K562 (cell line): ENCODE data around the gene LEPROT. TPM values are rescaled to one million over a fixed set of nuclear protein-coding genes. Genes with fewer than 3 reads are reported as not detected.
A peak's percentile ranks its signal among the peaks of the same experiment; 100 is the strongest.

Experiments used
- CHD1 ChIP-seq: fragments of 200-600 bp; sonication (generic); IDR thresholded peaks from one replicate; pipeline ENCODE4 v1.6.1; 2012; ENCODE audit warnings: mild to moderate bottlenecking, moderate library complexity, low read length, inconsistent platforms
- CTBP1 ChIP-seq: fragments of 450-650 bp; IDR thresholded peaks from 2 replicates; pipeline ENCODE4 v1.6.1; 2016; ENCODE audit warnings: borderline replicate concordance
- EGR1 ChIP-seq: fragments of 450-650 bp; conservative IDR thresholded peaks from 2 replicates; pipeline ENCODE4 v1.6.1; 2017; ENCODE audit warnings: mild to moderate bottlenecking
- ELF4 ChIP-seq: fragments of 450-650 bp; formaldehyde crosslinking; IDR thresholded peaks from 2 replicates; pipeline ENCODE4 v1.4.0; 2022; ENCODE audit warnings: missing genetic modification characterization
- FOXP1 ChIP-seq: sonication (generic); formaldehyde crosslinking; IDR thresholded peaks from 2 replicates; pipeline ENCODE4 v1.8.0; 2022; ENCODE audit warnings: mild to moderate bottlenecking, missing genetic modification reagents
- GTF2E2 ChIP-seq: fragments of 200-800 bp; sonication (Bioruptor generic); IDR thresholded peaks from 2 replicates; pipeline ENCODE4 v1.6.1; 2016; ENCODE audit warnings: missing genetic modification characterization, missing compliant biosample characterization
- HNRNPLL ChIP-seq: fragments of 200-400 bp; formaldehyde crosslinking; IDR thresholded peaks from 2 replicates; pipeline ENCODE4 v1.6.1; 2017; ENCODE audit warnings: low read length, low read depth, mild to moderate bottlenecking; ENCODE audit not compliant: poor library complexity, severe bottlenecking
- KAT2B ChIP-seq: IDR thresholded peaks from one replicate; pipeline ENCODE4 v1.6.1; 2012; ENCODE audit warnings: low read depth, mild to moderate bottlenecking, control low read depth, inconsistent platforms, low read length, moderate library complexity
- LARP7 ChIP-seq: fragments of 450-650 bp; IDR thresholded peaks from 2 replicates; pipeline ENCODE4 v1.6.1; 2016
- PHTF2 ChIP-seq: fragments of 250-450 bp; sonication (Bioruptor Pico); IDR thresholded peaks from 2 replicates; pipeline ENCODE4 v1.5.0; 2021; ENCODE audit warnings: mild to moderate bottlenecking
- POLR2AphosphoS2 ChIP-seq: IDR thresholded peaks from 2 replicates; pipeline ENCODE4 v1.6.1; 2012; ENCODE audit warnings: low read length, improper control_type of control experiment
- POLR2AphosphoS5 ChIP-seq: IDR thresholded peaks from 2 replicates; pipeline ENCODE4 v1.6.1; 2011; ENCODE audit warnings: mild to moderate bottlenecking, low read depth, low read length, moderate library complexity; ENCODE audit not compliant: control insufficient read depth, insufficient read depth
- POLR2G ChIP-seq: fragments of 200-400 bp; formaldehyde crosslinking; IDR thresholded peaks from 2 replicates; pipeline ENCODE4 v1.6.1; 2017; ENCODE audit warnings: low read depth, mild to moderate bottlenecking, antibody characterized with exemption, low read length, moderate library complexity
- SIX5 ChIP-seq, 2 experiments: IDR thresholded peaks; 2 replicates each; pipeline ENCODE4 v1.6.1; 2011; ENCODE audit warnings: low read length in 2 of 2, borderline replicate concordance in 1 of 2, low read depth in 1 of 2, mild to moderate bottlenecking in 1 of 2, moderate library complexity in 1 of 2; ENCODE audit not compliant: insufficient read depth in 1 of 2
- SMARCA4 ChIP-seq: fragments of 450-650 bp; IDR thresholded peaks from 2 replicates; pipeline ENCODE4 v1.6.1; 2016
- SREBF1 ChIP-seq: fragments of 150-350 bp; IDR thresholded peaks from 2 replicates; pipeline ENCODE4 v1.6.1; 2014; ENCODE audit warnings: antibody characterized with exemption, low read depth, low read length, borderline replicate concordance
- SRSF9 ChIP-seq: fragments of 200-400 bp; formaldehyde crosslinking; IDR thresholded peaks from 2 replicates; pipeline ENCODE4 v1.6.1; 2017; ENCODE audit warnings: low read depth, low read length, borderline replicate concordance
- STAT5A ChIP-seq: IDR thresholded peaks from 2 replicates; pipeline ENCODE4 v1.6.1; 2012; ENCODE audit warnings: low read length, inconsistent platforms, borderline replicate concordance
- XRCC3 ChIP-seq: fragments of 450-650 bp; IDR thresholded peaks from 2 replicates; pipeline ENCODE4 v1.6.1; 2017; ENCODE audit warnings: mild to moderate bottlenecking, moderate library complexity
- ZBTB7A ChIP-seq: IDR thresholded peaks from 2 replicates; pipeline ENCODE4 v1.6.1; 2011; ENCODE audit warnings: low read depth, mild to moderate bottlenecking, low read length, moderate library complexity, borderline replicate concordance; ENCODE audit not compliant: control insufficient read depth
- ZEB2 ChIP-seq: fragments of 450-650 bp; IDR thresholded peaks from 2 replicates; pipeline ENCODE4 v1.6.1; 2016
- ZFX ChIP-seq: sonication (generic); formaldehyde crosslinking; IDR thresholded peaks from 2 replicates; pipeline ENCODE4 v1.8.0; 2022; ENCODE audit warnings: mild to moderate bottlenecking, missing genetic modification reagents, moderate library complexity
- ZNF143 ChIP-seq: sonication (generic); formaldehyde crosslinking; IDR thresholded peaks from 2 replicates; pipeline ENCODE4 v1.9.0; 2022; ENCODE audit warnings: mild to moderate bottlenecking, missing genetic modification reagents
- ZNF175 ChIP-seq: fragments of 200-800 bp; sonication (Bioruptor generic); IDR thresholded peaks from 2 replicates; pipeline ENCODE4 v1.6.1; 2016; ENCODE audit warnings: low read depth, mild to moderate bottlenecking, missing genetic modification characterization, missing compliant biosample characterization
- ZNF224 ChIP-seq: sonication (generic); formaldehyde crosslinking; IDR thresholded peaks from 2 replicates; pipeline ENCODE4 v1.8.0; 2022; ENCODE audit warnings: mild to moderate bottlenecking, missing genetic modification reagents
- ZNF263 ChIP-seq: sonication (generic); formaldehyde crosslinking; IDR thresholded peaks from 2 replicates; pipeline ENCODE4 v1.8.0; 2022; ENCODE audit warnings: mild to moderate bottlenecking, missing genetic modification reagents, borderline replicate concordance
- ZNF436 ChIP-seq: fragments of 250-450, 450-650 bp; sonication (Bioruptor Pico); formaldehyde crosslinking; IDR thresholded peaks from 2 replicates; pipeline ENCODE4 v1.7.0; 2020; ENCODE audit warnings: mild to moderate bottlenecking
- ZNF583 ChIP-seq: fragments of 250-450 bp; sonication (Bioruptor Pico); IDR thresholded peaks from 2 replicates; pipeline ENCODE4 v1.4.0; 2020
- polyA plus RNA-seq, 8 experiments: library from polyadenylated mRNA; depleted of rRNA in 4 of 8; stranded (reverse) in 5 of 8; unstranded in 3 of 8; fragments of >200 nt; fragmentation: Nextera tagmentation in 2 of 8; fragmentation: Illumina TruSeq in 1 of 8; extraction: Ambion mirVana in 2 of 8; extraction: Trizol in 1 of 8; gene quantifications; 2 replicates each; pipeline versions ENCODE4 v1.2.1 to v1.2.3, GENCODE V29; 2011 to 2014; ENCODE audit warnings: inconsistent platforms in 1 of 8, missing spikeins in 1 of 8
- total RNA-seq, 7 experiments: library from RNA; depleted of rRNA in 6 of 7; stranded (reverse); fragments of >200 nt in 6 of 7; fragmentation: Illumina TruSeq in 2 of 7; extraction: Trizol in 2 of 7; gene quantifications; 2 replicates each; pipeline versions ENCODE4 v1.2.1 to v1.2.3, GENCODE V29; 2011 to 2021; ENCODE audit warnings: low replicate concordance in 1 of 7
- TF ChIP-seq, protein P1 (sequence below): fragments of 250-450 bp; sonication (Bioruptor Pico); IDR thresholded peaks from 2 replicates; pipeline ENCODE4 v1.8.0; 2022; ENCODE audit warnings: inconsistent platforms
- TF ChIP-seq, protein P2 (sequence below): sonication (generic); formaldehyde crosslinking; IDR thresholded peaks from 2 replicates; pipeline ENCODE4 v1.8.1; 2023; ENCODE audit warnings: mild to moderate bottlenecking, missing genetic modification reagents

Gene LEPROT
- total and polyA plus RNA-seq, 9 of the 15 experiments (the other 6 are each of a cell fraction or from before 2014, with no cell fraction given): 28.1 to 97.5 (median 45.8) TPM

DNA sequence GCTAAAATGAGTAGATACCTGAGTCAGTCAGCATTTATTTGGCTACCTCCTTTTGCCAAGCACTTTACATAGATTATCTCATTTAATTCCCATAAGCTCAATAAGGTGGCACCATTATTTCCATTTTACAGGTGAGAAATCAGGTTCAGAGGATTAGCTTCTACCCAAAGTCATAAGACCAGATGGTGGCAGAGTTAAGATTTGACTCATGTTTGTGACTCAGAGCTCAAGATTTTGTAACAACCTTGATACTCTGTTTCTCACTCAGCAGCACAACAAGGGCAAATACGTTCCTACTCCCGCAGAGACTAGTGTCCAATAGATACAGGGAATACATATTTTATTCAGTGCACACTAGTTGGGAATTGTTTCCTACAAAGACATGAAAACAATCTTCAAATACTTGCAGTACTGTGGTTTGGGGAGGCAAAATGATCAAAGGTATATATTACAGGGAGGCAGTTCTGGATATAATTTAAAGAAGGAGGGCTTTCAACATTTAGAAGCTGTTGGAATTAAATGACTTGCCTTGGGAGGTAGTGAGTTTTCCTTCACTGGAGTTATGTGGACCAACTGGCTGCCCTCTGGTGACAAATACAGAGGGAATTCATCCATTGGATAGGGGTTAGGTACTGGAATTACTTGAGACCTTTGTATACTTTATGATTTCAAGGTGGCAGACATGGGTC is 3.6 kb downstream of the LEPROT start (continued):
- TF ChIP-seq HNRNPLL (no peak), SREBF1 (no peak), ZNF436 (CRISPR knock-in tag) (no peak), ZFX (CRISPR knock-in tag) (no peak), XRCC3 (no peak), EGR1 (no peak), SMARCA4 (peak; percentile 88), ZNF583 (CRISPR knock-in tag) (no peak), ZNF175 (CRISPR knock-in tag) (no peak), KAT2B (no peak), ZNF143 (CRISPR knock-in tag) (no peak), POLR2AphosphoS2 (no peak), GTF2E2 (no peak), STAT5A (peak; percentile 38; the same call in 1 of the 2 replicates), PHTF2 (CRISPR knock-in tag) (no peak), CTBP1 (no peak), ZBTB7A (no peak), ZEB2 (peak; percentile 82; the same call in 1 of the 2 replicates), ELF4 (no peak), POLR2G (no peak), POLR2AphosphoS5 (peak; percentile 46; the same call in 1 of the 2 replicates), LARP7 (no peak), CHD1 (no peak), SRSF9 (no peak), FOXP1 (CRISPR knock-in tag) (no peak), ZNF263 (CRISPR knock-in tag) (no peak), SIX5 (IDR thresholded peaks at IDR 0.05; ENCODE audit: borderline replicate concordance in 1 of 2, insufficient read depth in 1 of 2, low read depth in 1 of 2, low read length in 2 of 2) (no peak), ZNF224 (no peak)
- TF ChIP-seq, protein P1, sequence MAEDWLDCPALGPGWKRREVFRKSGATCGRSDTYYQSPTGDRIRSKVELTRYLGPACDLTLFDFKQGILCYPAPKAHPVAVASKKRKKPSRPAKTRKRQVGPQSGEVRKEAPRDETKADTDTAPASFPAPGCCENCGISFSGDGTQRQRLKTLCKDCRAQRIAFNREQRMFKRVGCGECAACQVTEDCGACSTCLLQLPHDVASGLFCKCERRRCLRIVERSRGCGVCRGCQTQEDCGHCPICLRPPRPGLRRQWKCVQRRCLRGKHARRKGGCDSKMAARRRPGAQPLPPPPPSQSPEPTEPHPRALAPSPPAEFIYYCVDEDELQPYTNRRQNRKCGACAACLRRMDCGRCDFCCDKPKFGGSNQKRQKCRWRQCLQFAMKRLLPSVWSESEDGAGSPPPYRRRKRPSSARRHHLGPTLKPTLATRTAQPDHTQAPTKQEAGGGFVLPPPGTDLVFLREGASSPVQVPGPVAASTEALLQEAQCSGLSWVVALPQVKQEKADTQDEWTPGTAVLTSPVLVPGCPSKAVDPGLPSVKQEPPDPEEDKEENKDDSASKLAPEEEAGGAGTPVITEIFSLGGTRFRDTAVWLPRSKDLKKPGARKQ: no peak
- TF ChIP-seq, protein P2, sequence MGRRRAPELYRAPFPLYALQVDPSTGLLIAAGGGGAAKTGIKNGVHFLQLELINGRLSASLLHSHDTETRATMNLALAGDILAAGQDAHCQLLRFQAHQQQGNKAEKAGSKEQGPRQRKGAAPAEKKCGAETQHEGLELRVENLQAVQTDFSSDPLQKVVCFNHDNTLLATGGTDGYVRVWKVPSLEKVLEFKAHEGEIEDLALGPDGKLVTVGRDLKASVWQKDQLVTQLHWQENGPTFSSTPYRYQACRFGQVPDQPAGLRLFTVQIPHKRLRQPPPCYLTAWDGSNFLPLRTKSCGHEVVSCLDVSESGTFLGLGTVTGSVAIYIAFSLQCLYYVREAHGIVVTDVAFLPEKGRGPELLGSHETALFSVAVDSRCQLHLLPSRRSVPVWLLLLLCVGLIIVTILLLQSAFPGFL (CRISPR knock-in tag): no peak
